ENCODE measurements around the gene TCF12. TPM values are rescaled to one million over a fixed set of nuclear protein-coding genes. Genes with fewer than 3 reads are reported as not detected.

Gene TCF12
- total RNA-seq, 1 experiment from 2014 or later = 76.7 TPM

DNA sequence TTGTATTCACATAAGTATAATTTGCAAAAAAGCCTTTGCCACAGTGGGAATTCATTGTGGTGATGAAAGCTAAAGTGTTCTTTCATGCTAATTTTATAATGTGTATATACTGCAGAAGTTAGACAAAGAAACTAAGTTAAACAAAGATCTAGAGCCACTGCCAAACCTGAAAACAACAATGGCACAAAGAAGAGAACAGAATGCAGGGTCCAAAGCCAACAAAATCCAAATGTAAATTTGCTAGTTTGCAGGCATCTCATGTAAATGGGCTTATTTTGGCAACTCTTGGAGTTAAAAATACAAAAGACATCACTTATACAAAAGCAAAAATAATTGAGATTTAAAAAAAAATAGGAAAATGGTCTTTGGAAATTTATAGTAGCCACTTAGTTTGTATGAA, 123.0 kb downstream of the TCF12 start:
- no peak overlapping the region for H4K91ac ChIP-seq (ENCODE audit: insufficient read length, low read depth, low read length)
- no peak overlapping the region for H2BK20ac ChIP-seq (ENCODE audit: low read depth, low read length, poor library complexity, severe bottlenecking)
- H2BK12ac ChIP-seq (ENCODE audit: insufficient read length, low read depth, low read length) = no peak overlapping the region
- H3K4me3 Mint-ChIP-seq = no peak overlapping the region
- H3K27me3 Mint-ChIP-seq (ENCODE audit: low read depth) = no peaks in the 10 kb centered on the region
- H3K14ac ChIP-seq (ENCODE audit: insufficient read depth, low read length) = no peak overlapping the region
- H3K27ac ChIP-seq (ENCODE audit: insufficient read length, low read depth, low read length) = no peak overlapping the region
- peaks cover 4% of the 10 kb centered on the region; the same call in 1 of the 2 replicates for H3K79me2 ChIP-seq (ENCODE audit: insufficient read depth, low read length)
- no peaks in the 10 kb centered on the region for H4K20me1 ChIP-seq (ENCODE audit: control insufficient read depth, insufficient read depth, insufficient read length)
- no peak overlapping the region for H3K56ac ChIP-seq (ENCODE audit: insufficient read length, low read depth, low read length)
- no peak overlapping the region for H3K18ac ChIP-seq (ENCODE audit: insufficient read length, low read depth, low read length)
- no peak overlapping the region for H3K23ac ChIP-seq (ENCODE audit: insufficient read length, low read depth, low read length)
- no peak overlapping the region for H4K5ac ChIP-seq (ENCODE audit: insufficient read length, low read depth, low read length)
- TF ChIP-seq, protein P1, sequence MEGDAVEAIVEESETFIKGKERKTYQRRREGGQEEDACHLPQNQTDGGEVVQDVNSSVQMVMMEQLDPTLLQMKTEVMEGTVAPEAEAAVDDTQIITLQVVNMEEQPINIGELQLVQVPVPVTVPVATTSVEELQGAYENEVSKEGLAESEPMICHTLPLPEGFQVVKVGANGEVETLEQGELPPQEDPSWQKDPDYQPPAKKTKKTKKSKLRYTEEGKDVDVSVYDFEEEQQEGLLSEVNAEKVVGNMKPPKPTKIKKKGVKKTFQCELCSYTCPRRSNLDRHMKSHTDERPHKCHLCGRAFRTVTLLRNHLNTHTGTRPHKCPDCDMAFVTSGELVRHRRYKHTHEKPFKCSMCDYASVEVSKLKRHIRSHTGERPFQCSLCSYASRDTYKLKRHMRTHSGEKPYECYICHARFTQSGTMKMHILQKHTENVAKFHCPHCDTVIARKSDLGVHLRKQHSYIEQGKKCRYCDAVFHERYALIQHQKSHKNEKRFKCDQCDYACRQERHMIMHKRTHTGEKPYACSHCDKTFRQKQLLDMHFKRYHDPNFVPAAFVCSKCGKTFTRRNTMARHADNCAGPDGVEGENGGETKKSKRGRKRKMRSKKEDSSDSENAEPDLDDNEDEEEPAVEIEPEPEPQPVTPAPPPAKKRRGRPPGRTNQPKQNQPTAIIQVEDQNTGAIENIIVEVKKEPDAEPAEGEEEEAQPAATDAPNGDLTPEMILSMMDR (conservative IDR thresholded peaks at IDR 0.05) = no peak
- H3K79me1 ChIP-seq (ENCODE audit: insufficient read depth, low read depth, low read length, poor library complexity, severe bottlenecking) = no peaks in the 10 kb centered on the region
- no peak overlapping the region for H3T11ph ChIP-seq (ENCODE audit: low read length)
- H3K9me3 ChIP-seq (ENCODE audit: control insufficient read depth, low read depth, low read length) = no peaks in the 10 kb centered on the region
- H4K8ac ChIP-seq (replicated peaks; ENCODE audit: insufficient read length, low read depth, low read length) = no peak overlapping the region
- H2AFZ ChIP-seq (ENCODE audit: low read length) = no peak overlapping the region
- no peaks in the 10 kb centered on the region for H3K9me3 Mint-ChIP-seq
- peak overlapping the region; percentile 1 to 92 (median 10); a peak in 4 of 7 replicates for H3K27ac Mint-ChIP-seq
- no peaks in the 10 kb centered on the region for H3K27me3 ChIP-seq (ENCODE audit: insufficient read depth, low read length)
- no peak for DNase-seq
- H2BK5ac ChIP-seq (ENCODE audit: insufficient read length, low read length) = no peak overlapping the region
- peaks cover 3% of the 10 kb centered on the region; the same call in 1 of the 2 replicates for H3K4me1 ChIP-seq (ENCODE audit: insufficient read depth, low read length)
- H2BK15ac ChIP-seq (ENCODE audit: low read depth, low read length) = no peak overlapping the region
- no peak overlapping the region for H2AK5ac ChIP-seq (ENCODE audit: insufficient read length, low read length)
- H3K23me2 ChIP-seq (ENCODE audit: insufficient read length, low read depth, low read length, poor library complexity, severe bottlenecking) = no peaks in the 10 kb centered on the region
- H3K9ac ChIP-seq (ENCODE audit: extremely low read depth, insufficient read length, low read length) = no peak overlapping the region
- no peak overlapping the region for H2BK120ac ChIP-seq (ENCODE audit: low read depth, low read length, poor library complexity, severe bottlenecking)
- no peak overlapping the region for H3K4me2 ChIP-seq (ENCODE audit: insufficient read depth, insufficient read length, low read length)
- peaks cover 47 to 82% of the 10 kb centered on the region in 2 experiments for H3K4me1 Mint-ChIP-seq
- H3K36me3 Mint-ChIP-seq (ENCODE audit: insufficient read depth in 1 of 3, low read depth in 3 of 3) = no peaks in the 10 kb centered on the region; a peak in 1 of 7 replicates
- H3K4ac ChIP-seq (ENCODE audit: low read depth, low read length) = no peak overlapping the region

Measured in H9 (cell line).